WTC11 (cell line): ENCODE results near the gene THY1. TPM values are rescaled to one million over a fixed set of nuclear protein-coding genes. Genes with fewer than 3 reads are reported as not detected.

ENCODE experiments used
- ATAC-seq: fragments of 200-7000 bp; cut with Tn5 transposase; 2 replicates; pipeline ENCODE4 v1.10.0; 2021; ENCODE audit warnings: mild to moderate bottlenecking, moderate library complexity
- CTCF ChIA-PET: fragments of 300-600 bp; sonication (Branson Sonifier 250); formaldehyde crosslinking; loops from one replicate; lab custom pipeline; 2021; ENCODE audit warnings: antibody characterized with exemption; lab: Charles Lee
- POLR2A ChIA-PET: fragments of 350-600 bp; sonication (Branson Sonifier 250); formaldehyde crosslinking; loops from one replicate; lab custom pipeline; 2021; ENCODE audit warnings: antibody characterized with exemption; lab: Charles Lee
- DNase-seq: peaks from one replicate; pipeline ENCODE4 v3.0.0; 2021; ENCODE audit warnings: low spot score
- H3K27ac Mint-ChIP-seq: 2 replicates; pipeline ENCODE4 v1.8.0; 2021; ENCODE audit warnings: mixed read lengths
- H3K27me3 Mint-ChIP-seq: 2 replicates; pipeline ENCODE4 v1.8.0; 2021; ENCODE audit warnings: low read depth, mild to moderate bottlenecking, moderate library complexity, mixed read lengths
- H3K36me3 Mint-ChIP-seq: 2 replicates; pipeline ENCODE4 v1.8.0; 2021; ENCODE audit warnings: mixed read lengths
- H3K4me1 Mint-ChIP-seq: 2 replicates; pipeline ENCODE4 v1.8.0; 2022; ENCODE audit warnings: mixed read lengths
- H3K4me3 Mint-ChIP-seq: 2 replicates; pipeline ENCODE4 v1.8.0; 2021; ENCODE audit warnings: mild to moderate bottlenecking, moderate library complexity, mixed read lengths
- H3K9me3 Mint-ChIP-seq: 2 replicates; pipeline ENCODE4 v1.8.0; 2021; ENCODE audit warnings: mixed read lengths
- ATF6 ChIP-seq: sonication (generic); formaldehyde crosslinking; IDR thresholded peaks from 2 replicates; pipeline ENCODE4 v1.8.1; 2023; ENCODE audit warnings: mild to moderate bottlenecking, missing genetic modification reagents
- CREM ChIP-seq: sonication (generic); formaldehyde crosslinking; IDR thresholded peaks from 2 replicates; pipeline ENCODE4 v1.8.1; 2022; ENCODE audit warnings: mild to moderate bottlenecking, missing genetic modification reagents, moderate library complexity
- ERG ChIP-seq: fragments of 250-450 bp; sonication (Bioruptor Pico); IDR thresholded peaks from 2 replicates; pipeline ENCODE4 v1.8.0; 2021; ENCODE audit warnings: mild to moderate bottlenecking
- ESRRA ChIP-seq: sonication (generic); formaldehyde crosslinking; IDR thresholded peaks from 2 replicates; pipeline ENCODE4 v1.8.1; 2022; ENCODE audit warnings: mild to moderate bottlenecking, missing genetic modification reagents, borderline replicate concordance
- ETV6 ChIP-seq: sonication (generic); formaldehyde crosslinking; IDR thresholded peaks from 2 replicates; pipeline ENCODE4 v1.8.1; 2022; ENCODE audit warnings: mild to moderate bottlenecking, missing genetic modification reagents
- IRF2 ChIP-seq: sonication (generic); formaldehyde crosslinking; IDR thresholded peaks from 2 replicates; pipeline ENCODE4 v1.8.0; 2022; ENCODE audit warnings: low read depth, missing genetic modification reagents, borderline replicate concordance
- JAZF1 ChIP-seq: fragments of 250-450 bp; sonication (Bioruptor Pico); IDR thresholded peaks from 2 replicates; pipeline ENCODE4 v1.9.0; 2021; ENCODE audit warnings: moderate library complexity, mild to moderate bottlenecking, inconsistent platforms
- KAT7 ChIP-seq: sonication (generic); formaldehyde crosslinking; IDR thresholded peaks from 2 replicates; pipeline ENCODE4 v1.8.1; 2023; ENCODE audit warnings: missing genetic modification reagents, mild to moderate bottlenecking, borderline replicate concordance
- MLX ChIP-seq: sonication (generic); formaldehyde crosslinking; IDR thresholded peaks from 2 replicates; pipeline ENCODE4 v1.8.1; 2023; ENCODE audit warnings: mild to moderate bottlenecking, missing genetic modification reagents, moderate library complexity
- MXD4 ChIP-seq: fragments of 250-450 bp; sonication (Bioruptor Pico); IDR thresholded peaks from 2 replicates; pipeline ENCODE4 v1.8.0; 2021; ENCODE audit warnings: mild to moderate bottlenecking, moderate library complexity, borderline replicate concordance
- NFE2L1 ChIP-seq: sonication (generic); formaldehyde crosslinking; IDR thresholded peaks from 2 replicates; pipeline ENCODE4 v1.8.1; 2023; ENCODE audit warnings: missing genetic modification reagents
- OVOL2 ChIP-seq: fragments of 250-450 bp; sonication (Bioruptor Pico); IDR thresholded peaks from 2 replicates; pipeline ENCODE4 v1.9.0; 2021; ENCODE audit warnings: mild to moderate bottlenecking, borderline replicate concordance
- PRDM15 ChIP-seq: sonication (generic); formaldehyde crosslinking; IDR thresholded peaks from 2 replicates; pipeline ENCODE4 v1.8.0; 2022; ENCODE audit warnings: missing genetic modification reagents
- RELA ChIP-seq: sonication (generic); formaldehyde crosslinking; IDR thresholded peaks from 2 replicates; pipeline ENCODE4 v1.8.1; 2022; ENCODE audit warnings: missing genetic modification reagents, mild to moderate bottlenecking, borderline replicate concordance
- SMAD3 ChIP-seq: sonication (generic); formaldehyde crosslinking; IDR thresholded peaks from 2 replicates; pipeline ENCODE4 v1.8.0; 2022; ENCODE audit warnings: missing genetic modification reagents, mild to moderate bottlenecking, borderline replicate concordance
- SP1 ChIP-seq: sonication (generic); formaldehyde crosslinking; conservative IDR thresholded peaks from 2 replicates; pipeline ENCODE4 v1.8.1; 2022; ENCODE audit warnings: missing genetic modification reagents
- USF2 ChIP-seq: sonication (generic); formaldehyde crosslinking; IDR thresholded peaks from 2 replicates; pipeline ENCODE4 v1.8.1; 2023; ENCODE audit warnings: mild to moderate bottlenecking, missing genetic modification reagents, moderate library complexity
- ZMAT4 ChIP-seq: fragments of 250-450 bp; sonication (Bioruptor Pico); IDR thresholded peaks from 2 replicates; pipeline ENCODE4 v1.9.0; 2021; ENCODE audit warnings: mild to moderate bottlenecking
- ZNF138 ChIP-seq: sonication (generic); formaldehyde crosslinking; conservative IDR thresholded peaks from 2 replicates; pipeline ENCODE4 v1.8.1; 2022; ENCODE audit warnings: mild to moderate bottlenecking, moderate library complexity, missing genetic modification reagents
- ZNF281 ChIP-seq: sonication (generic); formaldehyde crosslinking; IDR thresholded peaks from 2 replicates; pipeline ENCODE4 v1.8.0; 2023; ENCODE audit warnings: mild to moderate bottlenecking, missing genetic modification reagents
- ZNF396 ChIP-seq: fragments of 250-450 bp; sonication (Bioruptor Pico); IDR thresholded peaks from 2 replicates; pipeline ENCODE4 v1.8.0; 2021; ENCODE audit warnings: mild to moderate bottlenecking, moderate library complexity, borderline replicate concordance
- ZNF416 ChIP-seq: fragments of 250-450 bp; sonication (Bioruptor Pico); IDR thresholded peaks from 2 replicates; pipeline ENCODE4 v1.9.0; 2021; ENCODE audit warnings: mild to moderate bottlenecking, inconsistent platforms
- total RNA-seq: library from RNA; stranded (reverse); gene quantifications from 3 replicates; pipeline ENCODE4 v1.2.3, GENCODE V29; 2021

Gene THY1
- total RNA-seq, 1 experiment from 2014 or later, result 325 TPM

- no peak for ATAC-seq
- Mint-ChIP-seq H3K4me3 (no peak overlapping the region), H3K27ac (no peak overlapping the region), H3K27me3 (peaks cover 3% of the 10 kb centered on the region; the same call in 1 of the 2 replicates), H3K9me3 (peaks cover 29% of the 10 kb centered on the region), H3K36me3 (peaks cover 14% of the 10 kb centered on the region), H3K4me1 (0 out of 2 replicates have a peak, but pooled peaks cover 4% of the 10 kb centered on the region)
- ChIA-PET POLR2A (interaction anchor here (0.6 kb wide), 1 partner anchor 13 kb away, joined by 4 read pairs; no protein-coding TSS in a partner anchor), CTCF (interaction anchor here (0.6 to 1.3 kb wide), 6 partner anchors 13 to 72 kb away, joined by 3 to 4 read pairs (median 3); no protein-coding TSS in a partner anchor)
- DNase-seq, result no peak
- TF ChIP-seq SP1 (CRISPR knock-in tag) (no peak), ESRRA (CRISPR knock-in tag) (no peak), ETV6 (CRISPR knock-in tag) (no peak), ZNF396 (CRISPR knock-in tag) (no peak), RELA (CRISPR knock-in tag) (no peak), MLX (no peak), OVOL2 (CRISPR knock-in tag) (no peak), ATF6 (CRISPR knock-in tag) (no peak), JAZF1 (CRISPR knock-in tag) (no peak), CREM (CRISPR knock-in tag) (no peak), PRDM15 (CRISPR knock-in tag) (no peak), NFE2L1 (no peak), KAT7 (CRISPR knock-in tag) (no peak), ZNF281 (no peak), ZMAT4 (CRISPR knock-in tag) (no peak)
These were observed 20.0 kb downstream of the THY1 start for GRCh38 chr11:119403021-119403420.

- ChIA-PET POLR2A (no interaction called here), CTCF (interaction anchor here (0.9 to 1.3 kb wide), 3 partner anchors 13 to 73 kb away, joined by 3 to 4 read pairs (median 3); no protein-coding TSS in a partner anchor)
- Mint-ChIP-seq H3K4me1 (0 out of 2 replicates have a peak, but pooled peaks cover 4% of the 10 kb centered on the region), H3K36me3 (peaks cover 19% of the 10 kb centered on the region), H3K27me3 (peaks cover 3% of the 10 kb centered on the region; the same call in 1 of the 2 replicates), H3K9me3 (peaks cover 34% of the 10 kb centered on the region), H3K27ac (no peak overlapping the region), H3K4me3 (no peak overlapping the region)
- no peak for ATAC-seq
- DNase-seq, result no peak
- no peak for TF ChIP-seq SMAD3 (CRISPR knock-in tag)
- TF ChIP-seq ZNF416, result no peak
- TF ChIP-seq MLX, result no peak
- no peak for TF ChIP-seq USF2 (CRISPR knock-in tag)
- no peak for TF ChIP-seq IRF2 (CRISPR knock-in tag)
- TF ChIP-seq ERG, result no peak
- TF ChIP-seq ZNF138, result no peak
- TF ChIP-seq MXD4 (CRISPR knock-in tag), result no peak
These were observed 20.5 kb downstream of the THY1 start for GRCh38 chr11:119402470-119402869.
